HepG2 (cell line): ENCODE data around the gene GDF7. TPM values are rescaled to one million over a fixed set of nuclear protein-coding genes. Genes with fewer than 3 reads are reported as not detected.

Experiments
- AHR ChIP-seq: IDR thresholded peaks from 2 replicates; pipeline ENCODE4 v1.6.1; 2018; ENCODE audit warnings: missing genetic modification reagents, missing compliant biosample characterization
- FOXA3 ChIP-seq: IDR thresholded peaks from 2 replicates; pipeline ENCODE4 v1.6.1; 2016; ENCODE audit warnings: missing genetic modification reagents, missing compliant biosample characterization
- PHF21A ChIP-seq: sonication (generic); formaldehyde crosslinking; IDR thresholded peaks from 2 replicates; pipeline ENCODE4 v1.5.0; 2020; ENCODE audit warnings: mild to moderate bottlenecking, missing genetic modification reagents
- SCMH1 ChIP-seq: sonication (generic); formaldehyde crosslinking; IDR thresholded peaks from 2 replicates; pipeline ENCODE4 v1.9.0; 2021; ENCODE audit warnings: missing genetic modification reagents, mild to moderate bottlenecking, borderline replicate concordance
- SIX4 ChIP-seq: sonication (generic); formaldehyde crosslinking; IDR thresholded peaks from 2 replicates; pipeline ENCODE4 v1.4.0; 2020; ENCODE audit warnings: missing genetic modification reagents
- SP4 ChIP-seq: sonication (generic); formaldehyde crosslinking; IDR thresholded peaks from 2 replicates; pipeline ENCODE4 v1.8.1; 2023; ENCODE audit warnings: mild to moderate bottlenecking, missing genetic modification reagents
- TBX3 ChIP-seq: fragments of 450-650 bp; IDR thresholded peaks from 2 replicates; pipeline ENCODE4 v1.6.1; 2017; ENCODE audit warnings: antibody characterized with exemption, mild to moderate bottlenecking, inconsistent platforms, borderline replicate concordance
- TOE1 ChIP-seq: sonication (generic); formaldehyde crosslinking; IDR thresholded peaks from 2 replicates; pipeline ENCODE4 v1.4.0; 2020; ENCODE audit warnings: mild to moderate bottlenecking, missing genetic modification reagents
- ZFP1 ChIP-seq: IDR thresholded peaks from 2 replicates; pipeline ENCODE4 v1.6.1; 2016
- ZFP36L1 ChIP-seq: sonication (generic); formaldehyde crosslinking; IDR thresholded peaks from 2 replicates; pipeline ENCODE4 v1.8.0; 2022; ENCODE audit warnings: mild to moderate bottlenecking, missing genetic modification reagents, moderate library complexity
- ZMYM4 ChIP-seq: sonication (generic); formaldehyde crosslinking; IDR thresholded peaks from 2 replicates; pipeline ENCODE4 v1.8.1; 2023; ENCODE audit warnings: mild to moderate bottlenecking, missing genetic modification reagents
- ZNF124 ChIP-seq: sonication (generic); formaldehyde crosslinking; IDR thresholded peaks from 2 replicates; pipeline ENCODE4 v1.4.0; 2020; ENCODE audit warnings: missing genetic modification reagents
- ZNF350 ChIP-seq: sonication (generic); formaldehyde crosslinking; IDR thresholded peaks from 2 replicates; pipeline ENCODE4 v1.4.0; 2020; ENCODE audit warnings: mild to moderate bottlenecking, low read depth, missing genetic modification reagents, borderline replicate concordance
- ZNF644 ChIP-seq: IDR thresholded peaks from 2 replicates; pipeline ENCODE4 v1.6.1; 2016; ENCODE audit warnings: low read depth
- ZNF761 ChIP-seq: sonication (generic); formaldehyde crosslinking; conservative IDR thresholded peaks from 2 replicates; pipeline ENCODE4 v1.4.0; 2020; ENCODE audit warnings: mild to moderate bottlenecking, missing genetic modification reagents
- polyA plus RNA-seq, 8 experiments: library from polyadenylated mRNA; depleted of rRNA in 3 of 8; stranded (reverse) in 7 of 8; unstranded in 1 of 8; fragments of >200 nt; fragmentation: Illumina TruSeq in 4 of 8; extraction: Trizol in 4 of 8; gene quantifications; 2 replicates each; pipeline versions ENCODE4 v1.2.1 to v1.2.3, GENCODE V29; 2011 to 2016; ENCODE audit warnings: low read depth in 4 of 8, missing spikeins in 1 of 8, mixed read lengths in 1 of 8; ENCODE audit not compliant: insufficient read depth in 1 of 8
- total RNA-seq, 5 experiments: library from RNA; depleted of rRNA; stranded (reverse); fragments of >200 nt; fragmentation: Illumina TruSeq; extraction: Trizol; gene quantifications; 2 replicates each; pipeline ENCODE4 v1.2.3, GENCODE V29; 2016; ENCODE audit warnings: low read depth in 1 of 5
- TF ChIP-seq, protein P1 (sequence below): IDR thresholded peaks from 2 replicates; pipeline ENCODE4 v1.6.1; 2016
- TF ChIP-seq, protein P2 (sequence below): IDR thresholded peaks from 2 replicates; pipeline ENCODE4 v1.6.1; 2016; ENCODE audit warnings: low read depth, borderline replicate concordance
- TF ChIP-seq, protein P3 (sequence below): sonication (generic); formaldehyde crosslinking; IDR thresholded peaks from 2 replicates; pipeline ENCODE4 v1.4.0; 2020; ENCODE audit warnings: missing genetic modification reagents, low read depth, mild to moderate bottlenecking, borderline replicate concordance
- TF ChIP-seq, protein P4 (sequence below), 2 experiments: sonication (generic) in 1 of 2; formaldehyde crosslinking in 1 of 2; IDR thresholded peaks; 2 replicates each; pipeline versions ENCODE4 v1.5.1 to v1.6.1; 2011 to 2020; ENCODE audit warnings: borderline replicate concordance in 1 of 2, low read depth in 1 of 2, low read length in 1 of 2, mild to moderate bottlenecking in 1 of 2, missing genetic modification reagents in 1 of 2, moderate library complexity in 1 of 2
- TF ChIP-seq, protein P5 (sequence below): sonication (generic); formaldehyde crosslinking; IDR thresholded peaks from 2 replicates; pipeline ENCODE4 v1.4.0; 2020; ENCODE audit warnings: missing genetic modification reagents
- TF ChIP-seq, protein P6 (sequence below): sonication (generic); formaldehyde crosslinking; IDR thresholded peaks from 2 replicates; pipeline ENCODE4 v1.4.0; 2020; ENCODE audit warnings: mild to moderate bottlenecking, missing genetic modification reagents, borderline replicate concordance

GDF7 gene
- total and polyA plus RNA-seq, 2 of the 13 experiments (the other 11 are each of a cell fraction or from before 2014, with no cell fraction given) = 1.6 to 15.0 TPM

DNA sequence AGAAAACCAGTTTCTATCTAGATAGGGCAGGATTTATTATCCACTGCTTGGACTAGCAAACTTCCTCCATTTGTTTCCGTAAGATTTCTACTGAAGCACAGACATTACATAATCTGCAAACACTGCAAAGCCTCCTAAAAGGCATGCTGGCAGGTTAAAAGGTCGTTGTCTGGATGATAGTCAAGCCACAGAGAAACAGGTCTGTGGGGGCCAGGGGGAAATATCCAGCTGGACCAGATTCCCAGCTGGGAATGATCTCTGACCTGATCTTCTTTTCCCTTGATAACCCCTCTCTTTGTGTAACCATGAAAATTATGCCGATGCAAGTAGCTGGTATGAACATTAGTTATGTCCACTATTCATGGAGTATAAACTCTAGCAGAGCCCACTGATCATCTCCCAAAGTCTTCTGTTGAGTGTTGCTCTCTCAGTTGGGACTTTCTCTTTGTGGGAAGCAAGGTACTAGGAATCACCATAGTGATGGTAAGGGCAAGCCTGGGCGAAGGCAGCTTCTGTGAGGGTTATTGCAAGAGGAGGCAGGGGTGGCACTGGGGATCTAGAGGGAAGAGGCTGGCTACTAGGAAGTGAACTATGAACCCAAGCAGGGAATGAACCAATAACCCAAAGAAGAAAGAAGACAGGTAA is 61.3 kb downstream of the GDF7 start (continued):
- TF ChIP-seq, protein P1, sequence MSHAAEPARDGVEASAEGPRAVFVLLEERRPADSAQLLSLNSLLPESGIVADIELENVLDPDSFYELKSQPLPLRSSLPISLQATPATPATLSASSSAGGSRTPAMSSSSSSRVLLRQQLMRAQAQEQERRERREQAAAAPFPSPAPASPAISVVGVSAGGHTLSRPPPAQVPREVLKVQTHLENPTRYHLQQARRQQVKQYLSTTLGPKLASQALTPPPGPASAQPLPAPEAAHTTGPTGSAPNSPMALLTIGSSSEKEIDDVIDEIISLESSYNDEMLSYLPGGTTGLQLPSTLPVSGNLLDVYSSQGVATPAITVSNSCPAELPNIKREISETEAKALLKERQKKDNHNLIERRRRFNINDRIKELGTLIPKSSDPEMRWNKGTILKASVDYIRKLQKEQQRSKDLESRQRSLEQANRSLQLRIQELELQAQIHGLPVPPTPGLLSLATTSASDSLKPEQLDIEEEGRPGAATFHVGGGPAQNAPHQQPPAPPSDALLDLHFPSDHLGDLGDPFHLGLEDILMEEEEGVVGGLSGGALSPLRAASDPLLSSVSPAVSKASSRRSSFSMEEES (CRISPR knock-in tag) = 0 out of 2 replicates have a peak, but pooled peaks have one; percentile 46
- peak; percentile 66; the same call in 1 of the 2 replicates for TF ChIP-seq SIX4 (CRISPR knock-in tag)
- peak; percentile 94 for TF ChIP-seq PHF21A (CRISPR knock-in tag)
- TF ChIP-seq FOXA3 (CRISPR knock-in tag) = peak; percentile 94
- no peak for TF ChIP-seq SCMH1 (CRISPR knock-in tag)
- TF ChIP-seq ZFP36L1 (CRISPR knock-in tag) = 0 out of 2 replicates have a peak, but pooled peaks have one; percentile 49
- 0 out of 2 replicates have a peak, but pooled peaks have one; percentile 13 for TF ChIP-seq TBX3
- TF ChIP-seq TOE1 = 0 out of 2 replicates have a peak, but pooled peaks have one; percentile 37
- TF ChIP-seq, protein P2, sequence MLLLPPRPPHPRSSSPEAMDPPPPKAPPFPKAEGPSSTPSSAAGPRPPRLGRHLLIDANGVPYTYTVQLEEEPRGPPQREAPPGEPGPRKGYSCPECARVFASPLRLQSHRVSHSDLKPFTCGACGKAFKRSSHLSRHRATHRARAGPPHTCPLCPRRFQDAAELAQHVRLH (CRISPR knock-in tag) = peak; percentile 90; the same call in 1 of the 2 replicates
- TF ChIP-seq ZNF761 (CRISPR knock-in tag) = peak; percentile 60; the same call in 1 of the 2 replicates
- TF ChIP-seq, protein P3, sequence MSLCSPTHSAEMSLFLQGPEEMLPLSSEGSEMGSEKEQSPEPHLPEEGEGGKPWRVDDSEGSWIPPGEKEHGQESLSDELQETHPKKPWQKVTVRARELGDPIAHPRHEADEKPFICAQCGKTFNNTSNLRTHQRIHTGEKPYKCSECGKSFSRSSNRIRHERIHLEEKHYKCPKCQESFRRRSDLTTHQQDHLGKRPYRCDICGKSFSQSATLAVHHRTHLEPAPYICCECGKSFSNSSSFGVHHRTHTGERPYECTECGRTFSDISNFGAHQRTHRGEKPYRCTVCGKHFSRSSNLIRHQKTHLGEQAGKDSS (CRISPR knock-in tag) = peak; percentile 59; the same call in 1 of the 2 replicates
- TF ChIP-seq ZMYM4 (CRISPR knock-in tag) = peak; percentile 96
- TF ChIP-seq ZFP1 (CRISPR knock-in tag) = peak; percentile 93
- TF ChIP-seq SP4 = peak; percentile 65
- peak; percentile 88 for TF ChIP-seq ZNF124 (CRISPR knock-in tag)
- no peak for TF ChIP-seq AHR (CRISPR knock-in tag)
- TF ChIP-seq, protein P4, sequence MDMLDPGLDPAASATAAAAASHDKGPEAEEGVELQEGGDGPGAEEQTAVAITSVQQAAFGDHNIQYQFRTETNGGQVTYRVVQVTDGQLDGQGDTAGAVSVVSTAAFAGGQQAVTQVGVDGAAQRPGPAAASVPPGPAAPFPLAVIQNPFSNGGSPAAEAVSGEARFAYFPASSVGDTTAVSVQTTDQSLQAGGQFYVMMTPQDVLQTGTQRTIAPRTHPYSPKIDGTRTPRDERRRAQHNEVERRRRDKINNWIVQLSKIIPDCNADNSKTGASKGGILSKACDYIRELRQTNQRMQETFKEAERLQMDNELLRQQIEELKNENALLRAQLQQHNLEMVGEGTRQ (IDR thresholded peaks at IDR 0.05; ENCODE audit: low read depth, low read length) = no peak
- TF ChIP-seq, protein P4 (CRISPR knock-in tag; IDR thresholded peaks at IDR 0.05; ENCODE audit: borderline replicate concordance) = no peak
- TF ChIP-seq ZNF644 (CRISPR knock-in tag) = peak; percentile 90
- TF ChIP-seq, protein P5, sequence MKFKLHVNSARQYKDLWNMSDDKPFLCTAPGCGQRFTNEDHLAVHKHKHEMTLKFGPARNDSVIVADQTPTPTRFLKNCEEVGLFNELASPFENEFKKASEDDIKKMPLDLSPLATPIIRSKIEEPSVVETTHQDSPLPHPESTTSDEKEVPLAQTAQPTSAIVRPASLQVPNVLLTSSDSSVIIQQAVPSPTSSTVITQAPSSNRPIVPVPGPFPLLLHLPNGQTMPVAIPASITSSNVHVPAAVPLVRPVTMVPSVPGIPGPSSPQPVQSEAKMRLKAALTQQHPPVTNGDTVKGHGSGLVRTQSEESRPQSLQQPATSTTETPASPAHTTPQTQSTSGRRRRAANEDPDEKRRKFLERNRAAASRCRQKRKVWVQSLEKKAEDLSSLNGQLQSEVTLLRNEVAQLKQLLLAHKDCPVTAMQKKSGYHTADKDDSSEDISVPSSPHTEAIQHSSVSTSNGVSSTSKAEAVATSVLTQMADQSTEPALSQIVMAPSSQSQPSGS (CRISPR knock-in tag) = peak; percentile 95
- TF ChIP-seq, protein P6, sequence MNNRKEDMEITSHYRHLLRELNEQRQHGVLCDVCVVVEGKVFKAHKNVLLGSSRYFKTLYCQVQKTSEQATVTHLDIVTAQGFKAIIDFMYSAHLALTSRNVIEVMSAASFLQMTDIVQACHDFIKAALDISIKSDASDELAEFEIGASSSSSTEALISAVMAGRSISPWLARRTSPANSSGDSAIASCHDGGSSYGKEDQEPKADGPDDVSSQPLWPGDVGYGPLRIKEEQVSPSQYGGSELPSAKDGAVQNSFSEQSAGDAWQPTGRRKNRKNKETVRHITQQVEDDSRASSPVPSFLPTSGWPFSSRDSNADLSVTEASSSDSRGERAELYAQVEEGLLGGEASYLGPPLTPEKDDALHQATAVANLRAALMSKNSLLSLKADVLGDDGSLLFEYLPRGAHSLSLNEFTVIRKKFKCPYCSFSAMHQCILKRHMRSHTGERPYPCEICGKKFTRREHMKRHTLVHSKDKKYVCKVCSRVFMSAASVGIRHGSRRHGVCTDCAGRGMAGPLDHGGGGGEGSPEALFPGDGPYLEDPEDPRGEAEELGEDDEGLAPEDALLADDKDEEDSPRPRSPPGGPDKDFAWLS (CRISPR knock-in tag) = peak; percentile 66; the same call in 1 of the 2 replicates
- TF ChIP-seq ZNF350 (CRISPR knock-in tag) = peak; percentile 58; the same call in 1 of the 2 replicates
